Prostate gland (tissue), 1 donor: ENCODE data around the gene TEX22.

ENCODE experiments used
- POLR2A ChIP-seq: fragments of 450-650 bp; IDR thresholded peaks from one replicate; pipeline ENCODE4 v1.6.1; 2016; ENCODE audit warnings: antibody characterized with exemption, mild to moderate bottlenecking
- POLR2AphosphoS5 ChIP-seq: sonication (generic); formaldehyde crosslinking; IDR thresholded peaks from one replicate; pipeline ENCODE4 v1.6.1; 2017; ENCODE audit warnings: antibody characterized with exemption

GRCh38 chr14:105453847-105454246, 55.5 kb downstream of the TEX22 start:
- TF ChIP-seq POLR2A: no peak
- TF ChIP-seq POLR2AphosphoS5: no peak
